GM12874 (cell line): ENCODE results near the gene AZIN2.

Experiments
- TF ChIP-seq, protein P1 (sequence below): IDR thresholded peaks from 2 replicates; pipeline ENCODE4 v1.5.1; 2011; ENCODE audit warnings: low read depth, mild to moderate bottlenecking, control low read depth, low read length, moderate library complexity; ENCODE audit not compliant: insufficient read depth

Gene AZIN2

DNA sequence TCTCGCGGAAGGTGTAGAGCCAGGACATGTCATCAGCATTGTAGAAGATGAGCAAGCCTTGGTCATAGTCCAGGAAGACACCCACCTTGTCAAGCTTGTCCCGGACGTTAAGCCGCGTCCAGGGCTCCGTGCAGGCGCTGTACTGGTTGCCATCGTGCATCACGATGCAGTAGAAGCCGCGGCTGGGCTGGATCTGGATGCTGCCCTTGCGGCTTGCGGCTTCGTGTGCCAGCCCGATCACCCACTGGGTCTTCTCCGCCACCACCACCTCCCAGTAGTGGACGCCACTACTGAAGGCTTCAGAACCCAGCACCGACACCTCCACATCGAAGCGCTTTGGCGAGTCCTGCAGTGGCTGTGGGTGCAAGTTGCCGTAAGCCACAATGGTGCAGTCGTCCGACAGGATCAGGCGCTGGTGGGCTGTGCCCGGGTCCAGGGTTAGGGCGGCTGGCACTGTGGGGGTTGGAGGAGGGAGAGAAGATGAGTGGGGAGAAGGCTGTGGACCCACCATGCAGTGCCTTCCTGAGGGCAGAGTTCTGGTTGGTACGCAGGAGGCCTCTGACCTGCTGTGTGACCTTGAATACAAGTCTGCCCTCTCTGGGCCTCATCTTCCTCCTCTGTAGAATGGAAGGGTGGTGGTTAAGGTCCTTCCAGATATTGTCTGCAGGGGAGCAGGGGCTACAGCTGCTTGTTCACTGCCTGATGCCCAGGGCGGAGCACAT, 66.5 kb downstream of the AZIN2 start:
- TF ChIP-seq, protein P1, sequence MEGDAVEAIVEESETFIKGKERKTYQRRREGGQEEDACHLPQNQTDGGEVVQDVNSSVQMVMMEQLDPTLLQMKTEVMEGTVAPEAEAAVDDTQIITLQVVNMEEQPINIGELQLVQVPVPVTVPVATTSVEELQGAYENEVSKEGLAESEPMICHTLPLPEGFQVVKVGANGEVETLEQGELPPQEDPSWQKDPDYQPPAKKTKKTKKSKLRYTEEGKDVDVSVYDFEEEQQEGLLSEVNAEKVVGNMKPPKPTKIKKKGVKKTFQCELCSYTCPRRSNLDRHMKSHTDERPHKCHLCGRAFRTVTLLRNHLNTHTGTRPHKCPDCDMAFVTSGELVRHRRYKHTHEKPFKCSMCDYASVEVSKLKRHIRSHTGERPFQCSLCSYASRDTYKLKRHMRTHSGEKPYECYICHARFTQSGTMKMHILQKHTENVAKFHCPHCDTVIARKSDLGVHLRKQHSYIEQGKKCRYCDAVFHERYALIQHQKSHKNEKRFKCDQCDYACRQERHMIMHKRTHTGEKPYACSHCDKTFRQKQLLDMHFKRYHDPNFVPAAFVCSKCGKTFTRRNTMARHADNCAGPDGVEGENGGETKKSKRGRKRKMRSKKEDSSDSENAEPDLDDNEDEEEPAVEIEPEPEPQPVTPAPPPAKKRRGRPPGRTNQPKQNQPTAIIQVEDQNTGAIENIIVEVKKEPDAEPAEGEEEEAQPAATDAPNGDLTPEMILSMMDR = no peak

DNA sequence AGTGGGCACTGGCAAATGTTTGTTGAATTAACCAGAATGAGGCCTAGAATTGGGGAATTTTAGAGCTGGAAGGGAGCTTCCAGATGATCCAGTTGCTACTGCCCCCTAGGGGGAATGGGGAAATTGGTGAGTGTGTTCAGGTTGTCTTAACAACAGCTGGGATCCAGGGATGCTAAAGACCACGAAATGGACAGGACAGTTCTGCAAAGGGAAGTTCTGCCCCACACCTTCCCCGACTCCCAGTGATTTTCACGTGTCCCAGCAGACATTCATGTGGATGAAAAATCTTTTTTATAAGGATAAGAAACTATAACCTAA, 67.0 kb downstream of the AZIN2 start:
- TF ChIP-seq, protein P1 = peak; percentile 35; the same call in 1 of the 2 replicates

DNA sequence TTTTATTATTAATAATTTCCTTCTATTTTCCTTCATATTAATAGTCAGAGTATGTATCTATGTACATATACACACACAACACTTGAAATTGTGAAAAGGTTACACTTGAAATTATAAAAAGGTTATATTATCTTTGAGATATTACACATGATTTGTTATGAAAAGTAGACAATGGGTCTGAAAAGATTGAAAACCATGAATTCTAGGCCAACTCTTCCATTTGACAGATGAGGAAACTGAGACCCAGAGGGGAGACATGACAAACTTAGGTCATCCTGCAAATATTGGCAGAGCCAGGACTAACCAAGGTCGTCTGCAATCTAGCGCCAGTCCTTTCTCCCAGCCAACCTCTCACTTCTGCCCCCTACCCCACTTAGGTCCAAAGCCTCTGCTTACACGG, 67.7 kb downstream of the AZIN2 start:
- TF ChIP-seq, protein P1 = no peak

DNA sequence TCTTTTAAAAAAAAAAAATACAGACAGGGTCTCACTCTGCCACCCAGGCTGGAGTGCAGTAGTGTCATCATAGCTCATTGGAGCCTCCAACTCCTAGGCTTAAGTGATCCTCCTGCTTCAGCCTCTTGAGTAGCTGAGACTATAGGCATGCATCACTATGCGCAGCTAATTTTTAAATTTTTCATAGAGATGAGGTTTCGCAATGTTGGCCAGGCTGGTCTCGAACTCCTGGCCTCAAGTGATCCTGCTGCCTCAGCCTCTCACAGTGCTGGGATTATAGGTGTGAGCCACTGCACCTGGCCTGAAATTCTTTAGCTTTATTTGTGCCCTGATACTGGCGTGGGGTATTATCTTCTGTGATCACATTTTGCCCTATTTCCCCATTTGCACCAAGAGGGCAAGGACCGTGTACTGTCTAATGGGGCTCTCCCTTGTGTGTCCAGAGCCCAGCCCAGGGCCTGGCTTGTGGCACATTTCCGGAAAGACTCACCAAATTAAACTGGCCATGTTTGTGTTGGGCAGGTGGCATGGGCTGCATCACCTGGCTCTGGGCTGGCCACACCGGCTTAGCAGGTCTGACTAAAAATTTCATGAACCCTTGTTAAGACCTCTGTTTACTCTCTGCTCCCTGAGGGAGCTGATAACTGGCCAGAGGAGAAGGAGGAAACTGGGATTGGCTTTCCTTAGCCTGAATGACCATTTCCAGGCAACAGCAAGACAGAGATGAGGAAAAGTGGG, 68.7 kb downstream of the AZIN2 start:
- TF ChIP-seq, protein P1 = no peak

DNA sequence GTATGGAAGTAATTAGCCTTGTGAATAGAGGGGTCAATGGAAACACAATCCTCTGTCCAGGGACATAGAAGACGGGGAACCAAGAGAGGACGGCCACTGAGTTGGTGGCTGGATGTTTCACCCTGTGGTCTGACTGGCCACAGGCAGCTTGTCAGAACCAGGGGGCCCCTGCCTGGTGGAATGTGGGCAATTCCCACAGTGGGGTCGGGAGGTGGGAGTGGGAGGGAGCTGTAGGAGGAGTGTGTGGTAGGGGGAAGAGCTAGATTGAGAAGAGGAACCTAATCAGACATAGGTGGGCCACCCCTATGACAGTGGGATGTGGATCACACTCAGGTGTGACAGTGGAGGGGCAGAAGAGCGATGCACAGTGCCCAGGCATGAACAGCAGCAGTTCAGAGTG, 69.6 kb downstream of the AZIN2 start:
- TF ChIP-seq, protein P1 = no peak

DNA sequence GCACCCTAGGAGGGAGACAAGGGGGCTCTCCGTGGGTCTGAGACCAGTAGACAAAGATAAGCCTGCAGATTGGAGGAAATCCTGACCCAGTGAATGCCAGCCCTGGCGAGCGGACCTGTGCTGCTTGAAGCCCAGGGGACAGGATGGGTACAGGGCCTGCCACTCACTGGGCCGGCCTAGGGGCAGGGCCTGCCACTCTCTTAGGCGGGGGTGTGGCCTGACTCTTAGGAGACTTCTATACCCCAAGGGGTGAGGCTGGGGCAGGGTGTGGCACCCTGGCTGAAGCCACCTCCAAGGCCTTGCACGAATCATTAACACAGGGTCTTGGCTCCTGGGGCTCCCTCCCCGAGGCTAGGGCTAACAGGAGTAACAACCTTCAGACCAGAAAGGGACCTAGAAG, 70.2 kb downstream of the AZIN2 start:
- TF ChIP-seq, protein P1 = no peak

DNA sequence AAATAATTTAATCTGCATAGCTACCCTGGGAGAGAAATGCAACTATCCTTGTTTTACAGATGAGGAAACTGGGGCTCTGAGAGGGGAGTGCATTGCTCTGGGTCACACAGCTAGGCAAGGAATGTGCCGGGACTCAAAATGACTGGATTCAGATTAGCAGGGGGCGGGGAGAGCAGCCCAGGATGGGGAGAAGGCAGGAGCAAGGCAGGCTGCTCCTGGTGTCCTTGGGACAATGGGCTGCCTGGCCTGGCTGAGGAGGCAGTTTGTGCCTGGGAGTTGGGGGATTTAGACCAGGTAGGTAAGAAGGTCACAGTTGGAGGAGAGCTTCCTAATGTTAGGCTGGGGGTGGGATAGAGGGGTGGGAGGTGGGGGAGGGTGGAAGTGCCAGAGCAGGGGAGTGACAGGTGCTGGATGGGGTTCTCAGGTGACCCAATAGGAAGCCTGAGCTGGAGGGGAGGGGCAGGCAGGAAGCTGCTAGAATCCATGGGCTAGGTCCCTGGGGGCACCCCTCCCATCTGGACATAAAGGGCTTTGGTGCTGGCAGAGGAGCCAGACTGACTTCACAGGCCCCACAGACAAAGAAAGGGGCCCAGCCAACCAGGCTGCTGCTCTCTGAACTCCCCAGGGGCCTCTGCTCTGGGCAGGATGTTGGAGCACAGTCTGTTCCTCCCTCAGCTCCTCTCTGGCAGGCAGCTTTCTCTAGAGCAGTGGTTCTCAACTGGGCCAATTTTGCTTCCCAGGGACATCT, 71.9 kb downstream of the AZIN2 start:
- TF ChIP-seq, protein P1 = no peak
